Left hindlimb (tissue), 1 donor: ENCODE data around the gene GIGYF1.
"Not testable (repeated sequence)": the region's sequence is repeated elsewhere in the genome, so short reads cannot be mapped to it uniquely, and the experiment has no call there.

Experiments
- DNase-seq: peaks from one replicate; pipeline ENCODE4 v3.0.0-alpha.2; 2018

GIGYF1 gene

GRCh38 chr7:100694098-100694745 lies at the start of gene GIGYF1:
Gene GIGYF1, minus strand, starts transcription at chr7:100694250. Its CDS starts 6,012 bp downstream, at chr7:100688238.
- peak; percentile 83 for DNase-seq

GRCh38 chr7:100739934-100740333 lies 45.9 kb upstream of the GIGYF1 start:
- no peak for DNase-seq

GRCh38 chr7:100736671-100737070 lies 42.6 kb upstream of the GIGYF1 start:
- no peak for DNase-seq

GRCh38 chr7:100735730-100736129 lies 41.7 kb upstream of the GIGYF1 start:
- DNase-seq: no peak

GRCh38 chr7:100731937-100732636 lies 38.0 kb upstream of the GIGYF1 start:
- no peak for DNase-seq

- DNase-seq: no peak
Observed at GRCh38 chr7:100730136-100730800, 36.2 kb upstream of the GIGYF1 start.

GRCh38 chr7:100728196-100728595 lies 34.1 kb upstream of the GIGYF1 start:
- no peak for DNase-seq

- DNase-seq: peak; percentile 85
Observed at GRCh38 chr7:100726996-100727761, 33.1 kb upstream of the GIGYF1 start.

GRCh38 chr7:100724364-100724763 lies 30.3 kb upstream of the GIGYF1 start:
- not testable (repeated sequence) for DNase-seq

- no peak for DNase-seq
Observed at GRCh38 chr7:100723732-100724275, 29.8 kb upstream of the GIGYF1 start.

- no peak for DNase-seq
Observed at GRCh38 chr7:100722480-100723212, 28.6 kb upstream of the GIGYF1 start.

- no peak for DNase-seq
Observed at GRCh38 chr7:100721505-100721812, 27.4 kb upstream of the GIGYF1 start.

GRCh38 chr7:100720671-100721504 lies 26.8 kb upstream of the GIGYF1 start:
- no peak for DNase-seq

GRCh38 chr7:100720279-100720670 lies 26.2 kb upstream of the GIGYF1 start, which contains the start of gene EPO:
Gene EPO, plus strand, starts transcription at chr7:100720468. Its CDS starts 513 bp downstream, at chr7:100720981.
- DNase-seq: no peak

GRCh38 chr7:100719523-100720278 lies 25.7 kb upstream of the GIGYF1 start:
- no peak for DNase-seq

GRCh38 chr7:100717073-100717472 lies 23.0 kb upstream of the GIGYF1 start:
- DNase-seq: not testable (repeated sequence)

- DNase-seq: no peak
Observed at GRCh38 chr7:100714725-100715124, 20.7 kb upstream of the GIGYF1 start.

- no peak for DNase-seq
Observed at GRCh38 chr7:100711369-100711768, 17.3 kb upstream of the GIGYF1 start.

GRCh38 chr7:100710452-100710851 lies 16.4 kb upstream of the GIGYF1 start:
- no peak for DNase-seq

- no peak for DNase-seq
Observed at GRCh38 chr7:100708395-100708794, 14.3 kb upstream of the GIGYF1 start.
